ENCODE measurements around the gene LPIN3.

- TF ChIP-seq CTCF (IDR thresholded peaks at IDR 0.05) (no peak), POLR2AphosphoS5 (IDR thresholded peaks at IDR 0.05) (no peak)
Measured at GRCh38 chr20:41364236-41364855, 23.7 kb downstream of the LPIN3 start.

All from upper lobe of left lung (tissue), 4 donors.